ENCODE data around the gene MVB12B. TPM values are rescaled to one million over a fixed set of nuclear protein-coding genes. Genes with fewer than 3 reads are reported as not detected.

Gene MVB12B
- total and polyA plus RNA-seq, 2 of the 13 experiments (the other 11 are each of a cell fraction or from before 2014, with no cell fraction given), result 12.1 to 30.1 TPM

DNA sequence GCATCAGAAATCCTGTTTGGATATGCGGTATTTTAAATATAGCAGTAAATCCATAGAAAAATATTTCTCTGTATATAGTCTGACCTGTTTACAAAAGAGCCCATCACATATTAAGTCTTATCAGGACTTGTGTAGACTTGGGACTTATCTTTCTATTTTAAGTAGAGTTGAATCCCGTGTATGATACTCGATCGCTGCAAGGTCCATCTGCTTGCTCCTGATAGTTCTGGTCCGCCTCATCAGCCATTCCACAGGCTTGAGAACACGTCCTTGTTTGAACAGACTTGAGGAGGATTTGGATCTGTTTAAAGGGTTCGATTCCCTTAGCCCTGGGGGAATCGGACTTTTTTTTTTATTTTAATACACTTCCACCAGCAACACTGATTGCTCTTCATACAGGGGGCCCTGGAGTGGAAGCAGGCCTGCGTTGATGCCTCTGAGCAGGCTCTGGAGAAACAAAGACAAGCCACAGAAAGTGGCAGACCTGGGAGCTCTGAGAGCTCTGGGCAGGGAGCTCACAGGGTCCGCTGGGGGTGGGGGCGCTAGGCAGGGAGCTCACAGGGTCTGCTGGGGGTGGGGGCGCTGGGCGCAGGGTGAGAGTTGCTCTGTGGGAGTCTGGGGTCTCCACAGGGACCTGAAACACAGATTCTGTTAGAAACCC, 112.2 kb downstream of the MVB12B start:
- H2AFZ ChIP-seq (ENCODE audit: low read length), result no peak overlapping the region
- ATAC-seq, result no peak
- no peaks in the 10 kb centered on the region for H3K79me2 ChIP-seq (ENCODE audit: insufficient read depth, low read length)
- in situ Hi-C loops (cut with HindIII; ENCODE audit: extremely low pct_ligation_motif_present, low pct_unique_long_range_greater_than_20kb), result no loop called here
- H3K4me2 ChIP-seq (ENCODE audit: low read depth, low read length), result no peak overlapping the region
- no peaks in the 10 kb centered on the region for H4K20me1 ChIP-seq (ENCODE audit: insufficient read depth, low read length)
- ChIA-PET CTCF (ENCODE audit: low intra/inter-chr PET ratio, low total read pairs) (no interaction called here), POLR2A (no interaction called here)
- 94% methylated on average over 13 of the region's 13 CpGs for WGBS (ENCODE audit: low lambda C conversion rate)
- TF ChIP-seq U2AF2 (IDR thresholded peaks at IDR 0.05; ENCODE audit: low read depth, low read length) (no peak), NCOA1 (CRISPR knock-in tag; IDR thresholded peaks at IDR 0.05) (no peak), HCFC1 (IDR thresholded peaks at IDR 0.05; ENCODE audit: low read depth, low read length) (no peak), HOXA7 (CRISPR knock-in tag; IDR thresholded peaks at IDR 0.05) (no peak)
- TF ChIP-seq, protein P1, sequence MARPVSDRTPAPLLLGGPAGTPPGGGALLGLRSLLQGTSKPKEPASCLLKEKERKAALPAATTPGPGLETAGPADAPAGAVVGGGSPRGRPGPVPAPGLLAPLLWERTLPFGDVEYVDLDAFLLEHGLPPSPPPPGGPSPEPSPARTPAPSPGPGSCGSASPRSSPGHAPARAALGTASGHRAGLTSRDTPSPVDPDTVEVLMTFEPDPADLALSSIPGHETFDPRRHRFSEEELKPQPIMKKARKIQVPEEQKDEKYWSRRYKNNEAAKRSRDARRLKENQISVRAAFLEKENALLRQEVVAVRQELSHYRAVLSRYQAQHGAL (CRISPR knock-in tag; IDR thresholded peaks at IDR 0.05; ENCODE audit: not compliant biosample characterization), result no peak
- TF ChIP-seq, protein P2, sequence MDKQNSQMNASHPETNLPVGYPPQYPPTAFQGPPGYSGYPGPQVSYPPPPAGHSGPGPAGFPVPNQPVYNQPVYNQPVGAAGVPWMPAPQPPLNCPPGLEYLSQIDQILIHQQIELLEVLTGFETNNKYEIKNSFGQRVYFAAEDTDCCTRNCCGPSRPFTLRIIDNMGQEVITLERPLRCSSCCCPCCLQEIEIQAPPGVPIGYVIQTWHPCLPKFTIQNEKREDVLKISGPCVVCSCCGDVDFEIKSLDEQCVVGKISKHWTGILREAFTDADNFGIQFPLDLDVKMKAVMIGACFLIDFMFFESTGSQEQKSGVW (CRISPR knock-in tag; IDR thresholded peaks at IDR 0.05; ENCODE audit: borderline replicate concordance), result no peak
- TF ChIP-seq, protein P3, sequence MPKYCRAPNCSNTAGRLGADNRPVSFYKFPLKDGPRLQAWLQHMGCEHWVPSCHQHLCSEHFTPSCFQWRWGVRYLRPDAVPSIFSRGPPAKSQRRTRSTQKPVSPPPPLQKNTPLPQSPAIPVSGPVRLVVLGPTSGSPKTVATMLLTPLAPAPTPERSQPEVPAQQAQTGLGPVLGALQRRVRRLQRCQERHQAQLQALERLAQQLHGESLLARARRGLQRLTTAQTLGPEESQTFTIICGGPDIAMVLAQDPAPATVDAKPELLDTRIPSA (CRISPR knock-in tag; IDR thresholded peaks at IDR 0.05; ENCODE audit: borderline replicate concordance), result no peak
- TF ChIP-seq, protein P4, sequence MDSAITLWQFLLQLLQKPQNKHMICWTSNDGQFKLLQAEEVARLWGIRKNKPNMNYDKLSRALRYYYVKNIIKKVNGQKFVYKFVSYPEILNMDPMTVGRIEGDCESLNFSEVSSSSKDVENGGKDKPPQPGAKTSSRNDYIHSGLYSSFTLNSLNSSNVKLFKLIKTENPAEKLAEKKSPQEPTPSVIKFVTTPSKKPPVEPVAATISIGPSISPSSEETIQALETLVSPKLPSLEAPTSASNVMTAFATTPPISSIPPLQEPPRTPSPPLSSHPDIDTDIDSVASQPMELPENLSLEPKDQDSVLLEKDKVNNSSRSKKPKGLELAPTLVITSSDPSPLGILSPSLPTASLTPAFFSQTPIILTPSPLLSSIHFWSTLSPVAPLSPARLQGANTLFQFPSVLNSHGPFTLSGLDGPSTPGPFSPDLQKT (CRISPR knock-in tag; IDR thresholded peaks at IDR 0.05; ENCODE audit: borderline replicate concordance), result no peak
- H3K4me1 ChIP-seq (ENCODE audit: insufficient read depth, low read length), result no peaks in the 10 kb centered on the region
- BruUV-seq (replicated peaks), result no TSS peak
- no peak overlapping the region for H3K9ac ChIP-seq (ENCODE audit: insufficient read depth, low read depth, low read length)
- no peak for FAIRE-seq
- no peaks in the 10 kb centered on the region for H3K9me3 ChIP-seq (ENCODE audit: low read length)
- DNase-seq (ENCODE audit: low spot score), result no peak
- intact Hi-C loops (cut with micrococcal nuclease; ENCODE audit: unreplicated experiment), result no loop called here
- H3K27ac ChIP-seq (ENCODE audit: extremely low read length, insufficient read depth, low read length), result no peak overlapping the region
- no peak overlapping the region for H3K4me3 ChIP-seq (replicated peaks in 1 of 3; ENCODE audit: insufficient read depth in 1 of 3, low read depth in 2 of 3, low read length in 3 of 3)
- no peaks in the 10 kb centered on the region for H3K27me3 ChIP-seq (ENCODE audit: control insufficient read depth in 1 of 2, insufficient read depth in 2 of 2, low read length in 2 of 2)
- H3K36me3 ChIP-seq (replicated peaks in 1 of 2; ENCODE audit: control insufficient read depth in 1 of 2, insufficient read depth in 2 of 2, low read length in 2 of 2), result peaks cover 12 to 13% of the 10 kb centered on the region in 2 experiments; a peak in 4 of 5 replicates
